Activated CD8-positive, alpha-beta memory T cell treated with anti-CD3 and anti-CD28 coated beads for 4 hours (primary cell): ENCODE measurements around the gene BLOC1S3.

ENCODE experiments used
- DNase-seq, 2 donors: peaks; one replicate each; pipeline ENCODE4 v3.0.0-alpha.2; 2020; ENCODE audit warnings: low read depth in 2 of 2

Gene BLOC1S3

DNA sequence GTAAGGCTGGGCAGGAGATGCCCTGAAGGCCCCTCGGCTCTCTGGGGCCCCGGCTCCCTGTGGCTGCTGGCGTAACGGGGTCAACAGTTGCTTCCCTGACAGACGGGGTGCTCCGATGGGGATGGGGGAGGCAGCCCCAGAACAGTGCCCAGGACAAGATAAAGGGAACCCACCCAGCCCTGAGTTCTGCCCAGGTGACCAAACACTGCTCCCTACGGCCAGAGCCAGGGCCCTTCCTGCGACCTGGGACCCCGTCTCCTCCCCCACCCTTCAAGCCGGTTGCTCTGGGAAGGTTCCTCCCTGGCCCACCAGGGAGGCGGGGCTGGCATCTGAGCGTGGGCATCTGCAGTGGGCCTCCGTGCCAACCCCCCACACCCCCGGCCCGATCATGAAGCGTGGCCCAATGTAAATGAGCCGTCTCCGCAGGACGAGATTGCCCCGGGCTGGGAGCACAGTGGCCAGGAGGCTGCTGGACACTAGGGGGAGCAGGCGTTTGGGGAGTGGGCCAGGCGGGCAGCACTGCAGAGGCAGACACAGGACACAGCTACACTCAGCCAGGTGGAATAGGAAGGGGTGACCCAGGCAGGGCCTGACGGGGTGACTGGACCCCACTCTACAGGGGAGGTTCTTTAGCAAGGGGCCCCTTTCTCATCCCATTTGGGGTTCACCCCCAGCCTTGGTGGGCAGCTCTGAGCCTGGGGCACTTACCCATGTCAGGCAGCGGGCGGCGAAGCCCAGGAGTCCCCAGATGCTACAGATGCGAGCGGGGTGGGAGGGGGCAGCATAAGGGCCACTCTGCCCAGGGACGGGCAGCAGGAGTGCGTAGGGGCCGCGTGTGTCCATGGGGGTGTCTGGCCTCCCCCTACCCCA lies 16.6 kb upstream of the BLOC1S3 start:
- DNase-seq, result no peak

DNA sequence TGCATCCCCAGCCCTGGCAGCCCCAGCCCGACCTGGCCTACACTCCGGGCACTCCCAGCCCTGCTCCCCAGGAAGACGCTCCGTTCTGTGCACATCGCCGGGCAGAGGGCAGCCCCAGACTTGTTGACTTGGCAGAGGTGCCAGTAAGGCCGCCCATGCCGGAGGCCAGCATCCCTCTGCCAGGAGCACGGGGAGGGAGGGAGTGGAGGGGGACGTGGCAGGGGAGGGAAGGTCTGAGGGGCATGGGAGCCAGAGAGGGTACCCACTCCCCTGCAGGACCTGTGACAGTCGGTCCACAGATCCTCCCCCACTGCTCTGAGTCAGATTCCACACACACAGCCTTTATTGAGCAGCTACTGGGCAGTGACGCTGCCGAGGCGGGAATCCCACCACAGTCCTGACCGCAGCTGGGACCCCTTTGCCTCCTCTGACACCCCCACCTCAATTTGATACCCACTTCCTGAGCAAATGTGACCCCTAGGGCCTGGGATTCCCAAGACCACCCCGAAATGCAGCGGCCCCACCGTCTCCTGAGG lies 15.9 kb upstream of the BLOC1S3 start:
- no peak for DNase-seq

DNA sequence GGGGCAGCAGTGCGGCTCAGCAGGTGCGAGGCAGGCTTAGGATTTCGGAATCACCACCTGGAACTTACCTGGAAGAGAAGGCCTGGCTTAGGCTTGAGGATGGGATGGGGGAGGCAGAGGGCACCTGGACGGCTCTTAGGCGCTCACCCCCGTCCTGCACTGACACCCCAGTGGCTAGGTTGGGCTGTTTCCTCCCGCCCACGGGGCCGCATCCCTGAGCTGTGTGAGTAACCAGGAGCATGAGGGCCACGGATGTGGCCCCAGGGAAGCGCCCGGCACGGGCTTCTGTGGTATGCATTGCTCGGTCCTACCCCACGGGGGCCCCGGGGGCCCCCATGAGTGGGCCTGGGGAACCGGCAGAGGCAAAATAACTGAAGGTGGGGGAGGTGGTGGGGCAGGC lies 15.4 kb upstream of the BLOC1S3 start:
- no peak for DNase-seq

DNA sequence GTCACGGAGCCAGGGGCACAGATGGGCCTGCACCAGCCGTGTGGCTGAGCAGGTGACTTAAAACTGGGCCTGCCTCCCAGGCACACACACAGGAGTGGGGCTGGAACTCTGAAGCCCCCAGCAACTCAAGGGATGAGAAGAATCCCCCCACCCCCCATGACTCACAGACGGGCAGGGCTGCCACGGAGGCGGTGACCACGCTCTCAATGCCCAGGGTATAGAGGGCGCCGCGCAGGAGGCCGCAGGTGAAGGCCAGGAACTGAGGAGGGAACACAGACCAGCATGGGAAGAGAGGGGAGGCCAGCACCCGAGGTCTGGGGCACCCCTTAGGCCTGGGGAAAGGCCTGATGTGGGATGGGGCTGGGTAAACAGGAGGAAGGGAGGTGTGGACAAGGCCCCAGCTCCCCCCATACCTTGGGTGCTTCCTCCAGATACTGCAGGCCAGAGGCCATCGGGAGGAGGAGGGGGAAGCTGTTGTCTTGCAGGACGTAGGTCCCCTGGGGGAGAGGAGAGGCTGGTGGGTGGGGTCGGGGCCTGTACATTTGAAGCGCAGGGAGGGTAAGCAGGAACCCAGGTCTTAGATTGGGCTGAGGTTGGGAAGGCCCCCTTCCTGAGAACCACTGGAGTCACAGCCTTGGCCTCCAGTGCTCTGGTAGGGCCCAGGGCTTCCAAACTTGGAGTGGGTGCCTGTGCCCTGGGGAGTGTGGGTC lies 14.7 kb upstream of the BLOC1S3 start:
- DNase-seq, result no peak

DNA sequence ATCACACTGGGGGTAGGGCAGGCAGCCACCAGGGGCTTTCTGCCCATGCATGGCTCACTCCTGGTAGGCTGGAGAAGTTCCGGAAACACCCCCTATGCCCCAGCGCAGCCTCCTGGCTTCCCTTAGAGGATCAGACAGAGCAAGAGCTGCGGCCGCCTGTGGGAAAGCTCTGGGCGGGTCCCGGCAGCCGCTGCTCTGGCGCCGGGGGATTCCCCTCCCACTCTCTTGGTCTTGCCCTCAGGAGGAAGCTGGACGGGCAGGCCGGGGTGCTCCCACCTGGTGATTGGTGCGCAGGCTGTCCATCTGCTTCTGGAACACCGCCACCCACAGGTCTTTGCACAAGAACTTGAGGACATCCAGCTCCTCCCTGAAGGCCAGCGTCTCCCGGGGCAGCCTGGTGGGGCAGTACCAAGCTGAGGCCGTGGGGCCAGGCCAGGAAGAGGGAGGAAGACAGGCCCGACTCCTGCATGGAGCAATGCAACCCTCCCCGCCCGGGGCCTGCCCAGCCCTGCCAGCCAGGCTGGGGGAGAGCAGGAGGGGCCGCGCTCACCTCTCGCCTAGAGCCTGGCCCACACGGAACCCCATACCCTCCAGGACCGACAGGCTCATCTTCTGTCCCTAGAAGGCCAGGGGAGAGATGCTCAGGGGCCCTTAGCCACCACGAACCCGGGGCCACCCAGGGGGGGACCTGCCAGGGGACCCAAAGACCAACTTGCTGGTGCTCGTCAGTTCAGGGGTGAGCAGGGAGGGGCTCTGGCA lies 13.8 kb upstream of the BLOC1S3 start:
- DNase-seq, result peak in 1 of 2 donors; percentile 10

DNA sequence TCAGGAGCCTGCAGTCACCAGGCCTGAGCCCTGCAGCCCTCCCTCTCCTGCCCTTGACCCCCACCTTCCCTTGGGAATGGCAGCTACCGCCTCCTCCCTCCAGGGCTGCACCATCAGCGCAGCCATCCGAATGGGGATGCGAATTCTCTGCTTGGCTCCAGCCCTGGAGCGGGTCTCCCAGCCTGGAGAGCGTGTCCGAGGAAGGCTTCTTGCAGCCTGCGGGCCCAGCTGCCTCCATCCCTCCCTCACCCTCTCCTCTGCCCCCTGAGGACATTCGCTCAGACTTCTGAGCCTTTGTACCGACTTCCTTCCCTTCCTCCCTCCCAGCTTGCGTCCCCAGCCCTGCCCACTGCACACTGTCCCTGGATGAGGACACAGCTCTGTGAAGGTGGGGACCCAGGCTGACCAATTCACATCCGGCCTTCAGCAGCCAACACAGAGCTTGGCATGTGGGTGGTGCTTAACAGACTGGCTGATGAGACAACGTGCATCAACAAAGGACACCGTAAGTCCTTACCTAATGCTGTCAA lies 11.8 kb upstream of the BLOC1S3 start:
- no peak for DNase-seq

DNA sequence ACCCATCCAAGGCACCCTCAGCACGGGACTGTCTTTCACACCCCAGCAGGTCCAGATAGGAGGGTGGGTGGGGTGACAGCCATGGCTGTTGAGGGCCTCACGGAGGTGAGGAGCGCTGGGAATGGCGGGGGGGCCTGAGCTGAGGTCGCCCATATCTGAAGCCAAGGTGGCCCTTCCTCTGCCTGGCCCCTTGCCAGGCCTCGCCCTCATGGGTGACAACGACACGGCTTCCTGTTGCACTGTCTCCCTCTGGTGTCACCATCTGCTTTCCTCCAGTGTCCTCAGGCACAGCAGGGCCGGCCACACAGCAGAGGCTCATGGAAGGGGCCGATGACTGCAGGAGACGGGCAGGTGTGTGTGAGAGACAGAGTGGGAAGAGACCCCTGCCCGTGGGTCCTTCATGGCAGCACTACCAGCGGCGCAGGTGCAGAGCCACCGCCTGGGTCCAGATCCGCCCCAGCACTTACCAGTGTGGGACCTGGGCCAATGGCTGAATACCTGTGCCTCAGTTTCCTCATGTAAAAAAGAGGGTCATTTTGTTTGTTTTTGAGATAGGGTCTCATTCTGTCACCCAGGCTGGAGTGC lies 9.7 kb upstream of the BLOC1S3 start:
- no peak for DNase-seq

DNA sequence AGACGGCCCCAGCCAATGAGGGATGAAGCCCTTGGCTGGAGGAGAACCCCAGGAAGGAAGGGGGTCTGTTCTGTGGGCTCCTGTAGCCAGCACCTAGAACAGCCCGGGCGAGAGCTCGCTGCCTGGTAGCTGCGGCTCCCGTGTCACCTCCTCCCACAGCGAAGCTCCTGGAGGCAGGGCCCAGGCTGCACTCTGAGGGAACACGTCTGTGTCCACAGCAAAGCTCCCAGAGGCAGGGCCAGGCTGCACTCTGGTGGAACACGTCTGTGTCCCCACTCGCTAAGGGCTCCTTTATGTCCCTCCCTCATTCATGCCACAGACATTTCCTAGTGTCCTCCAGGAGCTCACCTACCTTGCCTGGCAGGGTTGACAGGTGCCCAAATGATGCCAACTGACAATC lies 9.0 kb upstream of the BLOC1S3 start:
- DNase-seq, result no peak

DNA sequence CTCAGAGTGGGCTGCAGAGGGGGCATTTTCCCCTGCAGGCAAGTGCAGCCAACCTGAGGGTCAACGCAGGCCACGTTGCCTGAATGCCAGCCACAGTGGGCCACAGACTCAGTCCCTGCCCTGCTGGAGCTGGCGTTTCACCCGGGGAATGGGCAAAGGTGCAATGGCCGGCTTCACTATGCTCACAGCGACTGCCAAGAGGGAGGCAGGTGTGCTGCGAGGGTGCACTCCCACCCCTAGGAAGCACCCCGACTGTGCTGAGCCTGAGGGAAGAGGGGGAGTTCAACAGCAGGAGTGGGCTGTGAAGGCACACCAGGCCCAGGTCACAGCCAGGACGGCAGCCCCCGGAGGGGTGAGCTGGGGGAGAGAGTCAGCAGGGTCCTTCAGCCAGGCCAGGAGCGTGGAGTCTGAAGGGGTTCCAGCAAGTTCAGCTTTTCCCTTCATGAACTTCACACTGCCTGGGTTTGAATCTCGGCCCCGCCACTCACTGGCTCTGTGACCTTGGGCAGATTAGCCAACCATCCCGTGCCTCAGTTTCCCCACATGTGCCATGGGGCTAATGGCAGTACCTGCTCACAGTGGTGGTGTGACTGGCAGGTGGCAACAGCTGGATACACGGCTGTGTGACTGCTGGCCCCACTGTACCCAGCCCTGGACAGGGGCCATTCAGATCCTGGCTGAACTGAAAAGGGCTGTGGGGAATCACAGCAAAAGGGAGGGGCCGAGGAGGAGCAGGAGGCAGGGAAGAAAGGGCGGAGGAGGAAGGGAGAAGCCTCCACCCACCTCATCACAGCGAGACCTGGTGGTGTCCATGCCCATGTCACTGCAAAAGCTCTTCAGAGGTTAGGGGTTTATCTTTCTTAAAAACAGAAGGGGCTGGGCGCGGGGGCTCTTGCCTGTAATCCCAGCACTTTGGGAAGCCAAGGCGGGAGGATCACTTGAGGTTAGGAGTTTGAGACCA lies 8.2 kb upstream of the BLOC1S3 start:
- no peak for DNase-seq

DNA sequence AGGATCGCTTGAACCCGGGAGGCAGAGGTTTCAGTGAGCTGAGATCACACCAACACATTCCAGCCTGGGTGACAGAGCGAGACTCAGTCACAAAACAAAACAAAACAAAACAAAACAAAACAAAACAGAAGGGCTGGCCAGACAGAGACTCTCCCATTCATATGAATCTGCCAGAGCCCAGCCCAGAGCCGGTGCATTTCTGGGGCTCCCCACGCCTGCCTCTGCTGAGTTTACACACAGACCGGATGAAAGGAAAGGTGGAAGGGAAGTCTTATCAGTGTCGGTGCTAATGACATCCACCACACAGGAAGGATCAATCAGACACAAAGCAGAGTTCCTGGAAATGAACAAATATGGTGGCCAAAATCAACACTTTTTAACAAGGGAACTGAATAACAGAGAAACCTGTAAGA lies 7.4 kb upstream of the BLOC1S3 start:
- no peak for DNase-seq

DNA sequence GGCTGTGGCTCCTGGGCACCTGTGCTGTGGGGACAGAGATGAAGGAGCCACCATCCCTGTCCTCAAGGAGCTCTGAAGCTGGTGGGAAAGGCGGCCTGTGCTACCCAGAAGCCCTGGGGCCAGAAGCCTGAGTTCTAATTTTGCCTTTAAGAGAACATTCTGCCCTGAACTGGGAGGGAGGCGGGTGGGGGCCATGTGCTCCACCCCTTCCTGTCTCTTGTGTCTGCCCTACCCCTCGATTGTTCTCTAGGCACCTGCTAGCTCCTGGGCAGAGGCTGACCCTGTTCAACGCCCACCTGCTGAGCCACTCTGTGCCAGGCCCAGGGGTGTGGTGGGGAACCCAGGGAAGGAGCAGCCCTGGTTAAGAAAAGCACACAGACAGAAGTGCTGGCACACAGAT lies 6.4 kb upstream of the BLOC1S3 start:
- no peak for DNase-seq

DNA sequence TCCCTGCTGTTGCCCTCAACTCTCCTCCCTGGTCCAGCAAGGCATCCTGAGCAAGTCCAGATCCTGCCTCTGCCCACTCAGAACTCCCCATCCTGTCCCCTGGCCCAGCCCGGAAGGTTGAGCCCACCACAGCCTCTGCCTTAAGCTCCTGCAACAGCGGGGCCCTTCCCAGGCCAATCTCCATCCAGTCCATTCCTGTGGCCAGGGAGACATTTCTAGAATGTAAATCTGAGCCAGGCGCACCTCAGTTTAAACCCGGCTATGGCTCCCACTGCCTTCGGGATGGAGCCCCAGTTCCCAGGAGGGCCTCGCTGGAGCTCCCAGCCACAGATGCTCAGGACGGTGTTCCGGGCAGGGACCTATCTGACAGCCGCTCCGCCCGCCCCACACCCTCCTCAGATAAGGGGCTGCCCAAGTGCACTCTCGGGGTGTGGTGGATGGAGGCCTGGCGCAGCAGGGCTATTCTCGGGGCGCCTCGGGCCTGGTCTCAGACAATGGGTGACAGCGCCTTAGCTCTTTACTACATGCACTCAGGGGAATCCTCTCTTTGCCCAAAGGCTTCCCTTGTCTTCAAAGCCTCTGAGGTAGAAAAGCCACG lies 5.9 kb upstream of the BLOC1S3 start:
- DNase-seq, result no peak

DNA sequence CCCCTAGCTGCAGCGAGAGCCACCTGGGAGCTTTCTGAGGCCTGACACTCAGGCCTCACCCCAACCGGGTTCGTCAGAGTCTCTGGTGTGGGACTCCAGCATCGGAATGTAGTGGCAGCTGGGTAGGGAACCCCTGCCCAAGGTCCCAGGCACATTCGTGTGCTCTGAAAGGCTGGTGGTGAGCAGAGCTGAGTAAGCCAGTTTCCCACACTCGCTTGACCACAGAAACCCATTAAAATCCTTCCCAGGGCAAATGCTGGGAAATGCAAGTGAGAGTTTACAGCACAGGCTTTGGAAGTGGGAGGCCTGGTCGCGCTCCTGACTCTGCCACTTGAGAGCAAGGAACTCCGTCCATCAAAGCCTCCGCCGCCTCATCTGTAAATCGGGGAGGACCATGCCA lies 4.8 kb upstream of the BLOC1S3 start:
- no peak for DNase-seq

DNA sequence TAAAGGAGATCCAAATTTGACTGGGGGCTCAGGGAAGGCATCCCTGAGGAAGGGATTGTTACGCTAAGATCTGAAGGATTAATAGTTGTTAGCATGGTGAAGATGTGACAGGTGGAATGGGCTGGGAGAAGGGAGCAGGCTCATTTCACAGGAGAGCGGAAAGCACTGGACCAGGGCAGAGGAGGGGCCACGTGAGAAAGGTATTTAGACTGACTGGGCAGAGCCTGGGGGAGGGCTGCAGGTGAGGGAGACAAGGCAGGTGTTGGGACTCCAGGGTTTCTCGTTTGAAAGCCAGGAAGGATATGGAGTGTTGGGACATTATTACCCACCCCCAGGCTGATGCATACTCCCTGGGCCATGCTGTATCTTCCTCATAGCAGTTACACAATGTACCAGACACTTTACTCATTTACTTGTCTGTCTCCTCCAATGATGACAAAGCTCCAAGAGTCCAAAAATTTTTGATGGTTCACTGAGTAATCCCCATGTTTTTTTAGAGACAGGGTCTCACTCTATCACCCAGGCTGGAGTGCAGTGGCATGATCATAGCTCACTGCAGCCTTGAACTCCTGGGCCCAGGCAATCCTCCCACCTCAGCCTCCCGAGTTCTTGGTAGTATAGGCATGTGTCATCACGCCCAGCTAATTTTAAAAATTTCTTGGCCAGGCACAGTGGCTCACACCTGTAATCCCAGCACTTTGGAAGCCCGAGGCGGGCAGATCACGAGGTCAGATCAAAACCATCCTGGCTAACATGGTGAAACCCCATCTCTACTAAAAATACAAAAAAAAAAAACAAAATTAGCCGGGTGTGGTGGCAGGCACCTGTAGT lies 2.9 kb upstream of the BLOC1S3 start:
- DNase-seq, result no peak

DNA sequence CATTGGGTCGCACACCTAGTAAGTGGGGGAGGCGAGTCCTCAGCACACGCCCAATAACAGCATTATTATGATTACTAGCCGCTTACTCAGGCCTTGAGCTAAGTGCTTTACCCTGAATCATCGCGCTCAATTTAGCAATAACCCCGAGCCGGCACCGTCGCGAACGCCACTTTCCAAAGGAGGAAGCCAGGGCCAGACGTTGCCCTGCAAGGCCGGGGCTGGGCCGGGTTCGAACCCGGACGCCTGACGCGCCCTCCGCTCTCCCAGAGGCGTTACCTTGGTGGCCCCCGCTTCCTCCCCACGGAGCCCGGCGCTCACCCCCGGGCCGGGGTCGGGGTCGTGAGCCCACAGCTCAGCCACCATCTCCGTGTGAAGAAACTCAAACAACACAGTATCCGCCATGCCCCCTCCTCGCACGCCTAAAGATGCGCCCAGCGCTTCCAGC lies 745 bp upstream of the BLOC1S3 start, which contains the start of gene TRAPPC6A:
TRAPPC6A (minus strand) TSS at position 421 of the 445 bp plus-strand sequence; CDS start at position 402, 19 bp downstream.
- DNase-seq, result no peak

DNA sequence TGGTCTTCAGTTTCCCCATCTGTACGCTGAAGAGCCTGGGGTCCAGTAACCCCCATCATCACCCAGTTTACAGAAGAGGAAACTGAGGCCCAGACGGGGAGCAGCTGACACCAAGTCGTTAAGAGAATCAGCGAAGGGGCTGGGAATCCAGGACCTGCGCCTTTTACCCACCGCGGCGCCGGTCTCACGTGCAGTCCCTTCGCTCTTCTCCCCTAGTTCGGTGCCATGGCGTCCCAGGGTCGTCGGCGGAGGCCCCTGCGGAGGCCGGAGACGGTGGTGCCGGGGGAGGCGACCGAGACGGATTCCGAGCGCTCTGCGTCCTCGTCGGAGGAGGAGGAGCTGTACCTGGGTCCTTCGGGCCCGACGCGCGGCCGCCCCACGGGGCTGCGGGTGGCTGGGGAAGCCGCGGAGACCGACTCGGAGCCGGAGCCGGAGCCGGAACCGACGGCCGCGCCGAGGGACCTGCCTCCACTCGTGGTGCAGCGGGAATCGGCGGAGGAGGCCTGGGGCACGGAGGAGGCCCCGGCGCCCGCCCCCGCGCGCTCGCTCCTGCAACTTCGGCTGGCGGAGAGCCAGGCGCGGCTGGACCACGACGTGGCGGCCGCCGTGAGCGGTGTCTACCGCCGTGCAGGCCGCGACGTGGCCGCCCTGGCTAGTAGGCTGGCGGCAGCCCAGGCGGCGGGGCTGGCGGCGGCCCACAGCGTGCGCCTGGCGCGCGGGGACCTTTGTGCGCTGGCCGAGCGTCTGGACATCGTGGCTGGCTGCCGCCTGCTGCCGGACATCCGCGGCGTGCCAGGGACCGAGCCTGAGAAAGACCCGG lies 698 bp downstream of the BLOC1S3 start:
- DNase-seq, result no peak

DNA sequence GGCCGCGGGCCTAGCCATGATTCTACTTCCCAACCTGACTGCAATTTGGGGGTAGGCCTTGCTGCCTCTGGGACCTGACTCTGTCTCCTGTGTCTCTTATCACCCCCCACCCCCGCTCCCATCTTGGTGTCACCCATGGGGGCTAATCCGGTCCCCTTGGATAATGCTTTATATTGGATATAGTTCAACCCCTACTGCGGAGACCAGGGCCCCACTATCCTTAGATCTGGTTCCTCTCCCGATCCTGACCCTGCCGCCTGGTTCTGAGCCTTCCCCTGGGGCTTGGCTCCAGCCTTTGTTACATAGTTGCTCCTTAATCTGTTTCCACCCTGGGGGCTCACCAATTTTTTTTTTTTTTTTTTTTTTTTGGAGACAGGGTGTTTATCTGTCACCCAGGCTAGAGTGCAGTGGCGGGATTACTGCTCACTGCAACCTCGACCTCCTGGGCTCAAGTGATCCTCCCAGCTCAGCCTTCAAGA lies 1.3 kb downstream of the BLOC1S3 start:
- DNase-seq, result no peak

DNA sequence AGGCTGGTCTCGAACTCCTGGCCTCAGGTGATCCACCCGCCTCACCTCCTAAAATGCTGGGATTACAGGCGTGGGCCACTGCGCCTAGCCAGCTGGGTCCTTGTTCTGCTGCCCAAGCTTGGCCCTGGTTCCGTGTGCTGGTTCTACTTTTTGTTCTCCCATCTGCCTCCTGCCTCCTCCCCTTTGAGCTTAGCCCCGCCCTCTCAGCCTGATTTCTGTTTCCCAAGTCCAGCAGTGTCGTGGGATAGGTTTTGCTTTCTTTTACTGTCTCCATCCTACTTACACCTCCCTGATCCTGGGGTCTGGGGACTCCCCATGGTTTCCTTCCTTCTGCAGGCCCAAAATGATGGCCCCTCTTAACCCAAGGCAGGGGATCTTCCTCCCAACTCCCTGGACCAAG lies 2.4 kb downstream of the BLOC1S3 start:
- DNase-seq, result no peak
